Right lobe of liver (tissue), 4 donors: Measurements from ENCODE around the gene AGFG2.

Experiments
- POLR2A ChIP-seq: fragments of 450-650 bp; IDR thresholded peaks from one replicate; pipeline ENCODE4 v1.6.1; 2017; ENCODE audit warnings: antibody characterized with exemption, mild to moderate bottlenecking
- TF ChIP-seq, protein P1 (sequence below), 4 donors: fragments of 200-600 bp in 3 of 4; fragments of 450-650 bp in 1 of 4; IDR thresholded peaks; one replicate each; pipeline versions ENCODE4 v1.5.1 to v1.8.0; 2016 to 2022; ENCODE audit warnings: antibody characterized with exemption in 4 of 4, mild to moderate bottlenecking in 2 of 4
- donor health status: DM: no; HTN: no; CAD: no.
- donor health status: DM: no; HTN: no; CAD: no.
- donor health status: DM: no; HTN: yes; CAD: no.

GRCh38 chr7:100565133-100565571 lies 26.1 kb downstream of the AGFG2 start:
- TF ChIP-seq, protein P1, sequence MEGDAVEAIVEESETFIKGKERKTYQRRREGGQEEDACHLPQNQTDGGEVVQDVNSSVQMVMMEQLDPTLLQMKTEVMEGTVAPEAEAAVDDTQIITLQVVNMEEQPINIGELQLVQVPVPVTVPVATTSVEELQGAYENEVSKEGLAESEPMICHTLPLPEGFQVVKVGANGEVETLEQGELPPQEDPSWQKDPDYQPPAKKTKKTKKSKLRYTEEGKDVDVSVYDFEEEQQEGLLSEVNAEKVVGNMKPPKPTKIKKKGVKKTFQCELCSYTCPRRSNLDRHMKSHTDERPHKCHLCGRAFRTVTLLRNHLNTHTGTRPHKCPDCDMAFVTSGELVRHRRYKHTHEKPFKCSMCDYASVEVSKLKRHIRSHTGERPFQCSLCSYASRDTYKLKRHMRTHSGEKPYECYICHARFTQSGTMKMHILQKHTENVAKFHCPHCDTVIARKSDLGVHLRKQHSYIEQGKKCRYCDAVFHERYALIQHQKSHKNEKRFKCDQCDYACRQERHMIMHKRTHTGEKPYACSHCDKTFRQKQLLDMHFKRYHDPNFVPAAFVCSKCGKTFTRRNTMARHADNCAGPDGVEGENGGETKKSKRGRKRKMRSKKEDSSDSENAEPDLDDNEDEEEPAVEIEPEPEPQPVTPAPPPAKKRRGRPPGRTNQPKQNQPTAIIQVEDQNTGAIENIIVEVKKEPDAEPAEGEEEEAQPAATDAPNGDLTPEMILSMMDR (IDR thresholded peaks at IDR 0.05) = no peak
- TF ChIP-seq POLR2A = no peak
